GM12874 (cell line): Measurements from ENCODE around the gene SLC39A13.

Source experiments
- CTCF ChIP-seq: IDR thresholded peaks from 2 replicates; pipeline ENCODE4 v1.5.1; 2011; ENCODE audit warnings: low read depth, mild to moderate bottlenecking, control low read depth, low read length, moderate library complexity; ENCODE audit not compliant: insufficient read depth

SLC39A13 gene

GRCh38 chr11:47413908-47414684 lies 5.7 kb downstream of the SLC39A13 start:
- no peak for TF ChIP-seq CTCF

GRCh38 chr11:47414685-47415070 lies 6.3 kb downstream of the SLC39A13 start:
- no peak for TF ChIP-seq CTCF

GRCh38 chr11:47415091-47415854 lies 6.9 kb downstream of the SLC39A13 start:
- TF ChIP-seq CTCF = no peak

GRCh38 chr11:47415949-47416472 lies 7.6 kb downstream of the SLC39A13 start:
- TF ChIP-seq CTCF = no peak

- TF ChIP-seq CTCF = no peak
Observed at GRCh38 chr11:47417712-47418111, 9.3 kb downstream of the SLC39A13 start.

GRCh38 chr11:47418454-47419259 lies 10.3 kb downstream of the SLC39A13 start:
- no peak for TF ChIP-seq CTCF

- TF ChIP-seq CTCF = no peak
Observed at GRCh38 chr11:47425611-47426010, 17.2 kb downstream of the SLC39A13 start.
